CD4-positive, alpha-beta T cell treated with Interleukin-6 at 100 ng/mL for 8 hours (primary cell): ENCODE data around the gene PARVG.

Experiments
- DNase-seq: peaks from one replicate; pipeline ENCODE4 v3.0.0-alpha.2; 2020; ENCODE audit warnings: mixed read lengths, low spot score

The PARVG gene

GRCh38 chr22:44180706-44181032 lies at the start of gene PARVG:
Gene PARVG, plus strand, starts transcription at chr22:44180925. Its CDS starts 2,405 bp downstream, at chr22:44183330.
- DNase-seq, result peak; percentile 55

GRCh38 chr22:44131412-44131811 lies 49.3 kb upstream of the PARVG start:
- DNase-seq, result no peak

- DNase-seq, result no peak
Observed at GRCh38 chr22:44131989-44132685, 48.6 kb upstream of the PARVG start.

GRCh38 chr22:44132724-44133123 lies 48.0 kb upstream of the PARVG start:
- DNase-seq, result no peak

GRCh38 chr22:44133161-44133560 lies 47.6 kb upstream of the PARVG start:
- no peak for DNase-seq

GRCh38 chr22:44133901-44134571 lies 46.7 kb upstream of the PARVG start:
- no peak for DNase-seq

- no peak for DNase-seq
Observed at GRCh38 chr22:44136112-44136511, 44.6 kb upstream of the PARVG start.

- no peak for DNase-seq
Observed at GRCh38 chr22:44136786-44137185, 43.9 kb upstream of the PARVG start.

- no peak for DNase-seq
Observed at GRCh38 chr22:44137415-44137814, 43.3 kb upstream of the PARVG start.

- no peak for DNase-seq
Observed at GRCh38 chr22:44139773-44140172, 41.0 kb upstream of the PARVG start.

GRCh38 chr22:44142421-44143104 lies 38.2 kb upstream of the PARVG start:
- DNase-seq, result no peak

- DNase-seq, result no peak
Observed at GRCh38 chr22:44143105-44143474, 37.6 kb upstream of the PARVG start.

- DNase-seq, result no peak
Observed at GRCh38 chr22:44143579-44143978, 37.1 kb upstream of the PARVG start.

GRCh38 chr22:44144046-44144569 lies 36.6 kb upstream of the PARVG start:
- no peak for DNase-seq

- DNase-seq, result no peak
Observed at GRCh38 chr22:44145544-44145943, 35.2 kb upstream of the PARVG start.

GRCh38 chr22:44146088-44146861 lies 34.5 kb upstream of the PARVG start:
- DNase-seq, result no peak

- no peak for DNase-seq
Observed at GRCh38 chr22:44147008-44147645, 33.6 kb upstream of the PARVG start.

GRCh38 chr22:44147821-44148574 lies 32.7 kb upstream of the PARVG start:
- DNase-seq, result no peak

GRCh38 chr22:44151676-44152075 lies 29.0 kb upstream of the PARVG start:
- no peak for DNase-seq

GRCh38 chr22:44153710-44154109 lies 27.0 kb upstream of the PARVG start:
- DNase-seq, result no peak

GRCh38 chr22:44154436-44154942 lies 26.2 kb upstream of the PARVG start:
- DNase-seq, result no peak
